ENCODE results near the gene CREBZF. TPM values are rescaled to one million over a fixed set of nuclear protein-coding genes. Genes with fewer than 3 reads are reported as not detected.

The CREBZF gene
- 10 to 100 TPM; 30.4 to 35.9 TPM for total RNA-seq

GRCh38 chr11:85664615-85665481, at the start of gene CREBZF:
Gene CREBZF (minus strand): TSS chr11:85665129. CDS start chr11:85664875, 254 bp downstream.
- Mint-ChIP-seq H3K36me3 (ENCODE audit: low read depth) (peaks cover 40% of the 10 kb centered on the region), H3K4me1 (peaks cover 29% of the 10 kb centered on the region), H3K9me3 (ENCODE audit: low read depth) (no peaks in the 10 kb centered on the region)

GRCh38 chr11:85712953-85713352, 48.0 kb upstream of the CREBZF start:
- ChIA-PET POLR2A (no interaction called here), CTCF (no interaction called here)
- Mint-ChIP-seq H3K36me3 (ENCODE audit: low read depth) (no peaks in the 10 kb centered on the region), H3K27ac (no peak overlapping the region), H3K4me3 (no peak overlapping the region), H3K4me1 (peaks cover 3% of the 10 kb centered on the region), H3K9me3 (ENCODE audit: low read depth) (no peaks in the 10 kb centered on the region), H3K27me3 (no peaks in the 10 kb centered on the region)
- DNase-seq (no peak), ATAC-seq (no peak)
- intact Hi-C loops (cut with DNase I, micrococcal nuclease), result no loop called here

More at GRCh38 chr11:85664615-85665481, at the start of gene CREBZF:
- Mint-ChIP-seq H3K27me3 (no peaks in the 10 kb centered on the region), H3K4me3 (peak within 1 kb of the TSS; percentile 100), H3K27ac (peak within 1 kb of the TSS; percentile 99)
- ChIA-PET POLR2A (interaction anchor here (0.6 to 1.0 kb wide), 3 partner anchors 15 to 145 kb away, joined by 3 read pairs; partner anchors contain the start of gene TMEM126A), CTCF (interaction anchor here (0.6 to 1.4 kb wide), 6 partner anchors 16 to 350 kb away, joined by 3 to 5 read pairs (median 4); partner anchors contain the start of genes CCDC83 and TMEM126A)
- DNase-seq, result peak; percentile 97
- intact Hi-C loops (cut with DNase I, micrococcal nuclease), result loop anchor here (1.0 to 10.0 kb wide), 17 partner anchors 17 to 638 kb away; partner anchors contain the start of genes EED (in 2 of the 2), PICALM (in 2 of the 2), TMEM126A (in 2 of the 2) and TMEM126B (in 2 of the 2)
- peak; percentile 88 for ATAC-seq

GRCh38 chr11:85710917-85711316, 46.0 kb upstream of the CREBZF start:
- ATAC-seq (no peak), DNase-seq (no peak)
- no peaks in the 10 kb centered on the region for H3K9me3 Mint-ChIP-seq (ENCODE audit: low read depth)
- intact Hi-C loops (cut with DNase I, micrococcal nuclease), result no loop called here
- H3K27ac Mint-ChIP-seq, result no peak overlapping the region
- ChIA-PET CTCF (interaction anchor here (0.6 to 0.8 kb wide), 5 partner anchors 10 to 1223 kb away, joined by 3 to 4 read pairs (median 3); no protein-coding TSS in a partner anchor), POLR2A (no interaction called here)
- no peaks in the 10 kb centered on the region for H3K36me3 Mint-ChIP-seq (ENCODE audit: low read depth)
- H3K4me1 Mint-ChIP-seq, result no peaks in the 10 kb centered on the region
- no peaks in the 10 kb centered on the region for H3K27me3 Mint-ChIP-seq
- no peak overlapping the region for H3K4me3 Mint-ChIP-seq

GRCh38 chr11:85709941-85710702, 45.2 kb upstream of the CREBZF start:
- ChIA-PET CTCF (interaction anchor here (0.7 kb wide), 1 partner anchor 12 kb away, joined by 3 read pairs; no protein-coding TSS in a partner anchor), POLR2A (no interaction called here)
- Mint-ChIP-seq H3K27me3 (no peaks in the 10 kb centered on the region), H3K4me3 (no peak overlapping the region), H3K36me3 (ENCODE audit: low read depth) (no peaks in the 10 kb centered on the region), H3K9me3 (ENCODE audit: low read depth) (no peaks in the 10 kb centered on the region), H3K27ac (no peak overlapping the region), H3K4me1 (no peaks in the 10 kb centered on the region)
- ATAC-seq, result no peak
- intact Hi-C loops (cut with DNase I, micrococcal nuclease), result no loop called here
- no peak for DNase-seq

- Mint-ChIP-seq H3K27me3 (no peaks in the 10 kb centered on the region), H3K4me3 (no peak overlapping the region), H3K36me3 (ENCODE audit: low read depth) (peaks cover 2% of the 10 kb centered on the region), H3K4me1 (peaks cover under 1% of the 10 kb centered on the region), H3K9me3 (ENCODE audit: low read depth) (no peaks in the 10 kb centered on the region), H3K27ac (no peak overlapping the region)
- ChIA-PET CTCF (interaction anchor here (1.1 kb wide), 1 partner anchor 10 kb away, joined by 3 read pairs; no protein-coding TSS in a partner anchor), POLR2A (no interaction called here)
- ATAC-seq (no peak), DNase-seq (no peak)
- intact Hi-C loops (cut with DNase I, micrococcal nuclease), result no loop called here
These were observed 40.9 kb upstream of the CREBZF start for GRCh38 chr11:85705800-85706199.

- peaks cover 2% of the 10 kb centered on the region for H3K36me3 Mint-ChIP-seq (ENCODE audit: low read depth)
These were observed 40.0 kb upstream of the CREBZF start for GRCh38 chr11:85704967-85705366.

GRCh38 chr11:85699957-85700741, 35.2 kb upstream of the CREBZF start:
- Mint-ChIP-seq H3K9me3 (ENCODE audit: low read depth) (no peaks in the 10 kb centered on the region), H3K27ac (peak overlapping the region; percentile 87), H3K36me3 (ENCODE audit: low read depth) (peaks cover 2% of the 10 kb centered on the region), H3K4me1 (peaks cover 33% of the 10 kb centered on the region), H3K4me3 (peak overlapping the region; percentile 31), H3K27me3 (no peaks in the 10 kb centered on the region)
- ChIA-PET CTCF (interaction anchor here (1.0 to 1.6 kb wide), 4 partner anchors 8 to 154 kb away, joined by 3 to 6 read pairs (median 3); no protein-coding TSS in a partner anchor), POLR2A (interaction anchor here (0.6 kb wide), 1 partner anchor 545 kb away, joined by 3 read pairs; no protein-coding TSS in a partner anchor)
- intact Hi-C loops (cut with DNase I, micrococcal nuclease), result loop anchor here (1.0 to 5.0 kb wide), 4 partner anchors 35 to 127 kb away; partner anchors contain the start of gene CREBZF (in 1 of the 2)
- DNase-seq, result no peak
- ATAC-seq, result peak; percentile 49

More at GRCh38 chr11:85704967-85705366, 40.0 kb upstream of the CREBZF start:
- Mint-ChIP-seq H3K9me3 (ENCODE audit: low read depth) (no peaks in the 10 kb centered on the region), H3K4me3 (no peak overlapping the region), H3K27me3 (no peaks in the 10 kb centered on the region), H3K4me1 (peaks cover 9% of the 10 kb centered on the region), H3K27ac (no peak overlapping the region)
- intact Hi-C loops (cut with DNase I, micrococcal nuclease), result loop anchor here in 1 of 2 experiments (5.0 kb wide), 1 partner anchor 47 kb away; no protein-coding TSS in a partner anchor
- ChIA-PET CTCF (interaction anchor here (1.1 kb wide), 1 partner anchor 10 kb away, joined by 3 read pairs; no protein-coding TSS in a partner anchor), POLR2A (no interaction called here)
- ATAC-seq, result no peak
- no peak for DNase-seq

GRCh38 chr11:85698195-85698594, 33.3 kb upstream of the CREBZF start:
- DNase-seq (no peak), ATAC-seq (peak; percentile 48)
- intact Hi-C loops (cut with DNase I, micrococcal nuclease), result loop anchor here (5.0 kb wide), 1 partner anchor 129 kb away; no protein-coding TSS in a partner anchor
- CTCF ChIA-PET, result interaction anchor here (0.7 to 6.0 kb wide), 4 partner anchors 12 to 639 kb away, joined by 3 to 22 read pairs (median 3); partner anchors contain the start of gene CCDC83
- POLR2A ChIA-PET, result no interaction called here
- peaks cover 1% of the 10 kb centered on the region for H3K36me3 Mint-ChIP-seq (ENCODE audit: low read depth)
- H3K27me3 Mint-ChIP-seq, result no peaks in the 10 kb centered on the region
- H3K9me3 Mint-ChIP-seq (ENCODE audit: low read depth), result no peaks in the 10 kb centered on the region
- peaks cover 33% of the 10 kb centered on the region for H3K4me1 Mint-ChIP-seq
- H3K27ac Mint-ChIP-seq, result no peak overlapping the region
- no peak overlapping the region for H3K4me3 Mint-ChIP-seq

- H3K36me3 Mint-ChIP-seq (ENCODE audit: low read depth), result no peaks in the 10 kb centered on the region
These were observed 32.8 kb upstream of the CREBZF start for GRCh38 chr11:85697747-85698146.

GRCh38 chr11:85695546-85695945, 30.6 kb upstream of the CREBZF start:
- ATAC-seq, result no peak
- CTCF ChIA-PET, result interaction anchor here (0.6 to 6.0 kb wide), 5 partner anchors 10 to 327 kb away, joined by 3 to 22 read pairs (median 5); no protein-coding TSS in a partner anchor
- intact Hi-C loops (cut with DNase I, micrococcal nuclease), result loop anchor here (2.0 to 5.0 kb wide), 2 partner anchors 132 to 159 kb away; partner anchors contain the start of gene CCDC83 (in 1 of the 2)
- POLR2A ChIA-PET, result no interaction called here
- peaks cover 29% of the 10 kb centered on the region for H3K4me1 Mint-ChIP-seq
- H3K27me3 Mint-ChIP-seq, result no peaks in the 10 kb centered on the region
- no peak overlapping the region for H3K4me3 Mint-ChIP-seq
- H3K9me3 Mint-ChIP-seq (ENCODE audit: low read depth), result no peaks in the 10 kb centered on the region
- no peak overlapping the region for H3K27ac Mint-ChIP-seq
- DNase-seq, result no peak
- H3K36me3 Mint-ChIP-seq (ENCODE audit: low read depth), result no peaks in the 10 kb centered on the region

More at GRCh38 chr11:85697747-85698146, 32.8 kb upstream of the CREBZF start:
- ChIA-PET POLR2A (no interaction called here), CTCF (interaction anchor here (0.7 to 6.0 kb wide), 3 partner anchors 12 to 157 kb away, joined by 3 to 22 read pairs (median 3); partner anchors contain the start of gene CCDC83)
- H3K4me3 Mint-ChIP-seq, result no peak overlapping the region
- peaks cover 33% of the 10 kb centered on the region for H3K4me1 Mint-ChIP-seq
- DNase-seq, result no peak
- H3K27me3 Mint-ChIP-seq, result no peaks in the 10 kb centered on the region
- H3K27ac Mint-ChIP-seq, result no peak overlapping the region
- intact Hi-C loops (cut with DNase I, micrococcal nuclease), result loop anchor here (5.0 kb wide), 1 partner anchor 130 kb away; no protein-coding TSS in a partner anchor
- no peaks in the 10 kb centered on the region for H3K9me3 Mint-ChIP-seq (ENCODE audit: low read depth)
- ATAC-seq, result peak; percentile 49

Data from activated CD4-positive, alpha-beta T cell treated with anti-CD3 and anti-CD28 coated beads for 36 hours (primary cell).